HG03457 (cell line): ENCODE data around the gene NR2C1.
"Not testable (repeated sequence)": the region's sequence is repeated elsewhere in the genome, so short reads cannot be mapped to it uniquely, and the experiment has no call there.

Experiments used
- ATAC-seq: cut with Tn5 transposase; IDR thresholded peaks from one replicate; pipeline ENCODE4 v1.9.1; 2021; ENCODE audit warnings: moderate number of reproducible peaks; ENCODE audit not compliant: unreplicated experiment

NR2C1 gene

DNA sequence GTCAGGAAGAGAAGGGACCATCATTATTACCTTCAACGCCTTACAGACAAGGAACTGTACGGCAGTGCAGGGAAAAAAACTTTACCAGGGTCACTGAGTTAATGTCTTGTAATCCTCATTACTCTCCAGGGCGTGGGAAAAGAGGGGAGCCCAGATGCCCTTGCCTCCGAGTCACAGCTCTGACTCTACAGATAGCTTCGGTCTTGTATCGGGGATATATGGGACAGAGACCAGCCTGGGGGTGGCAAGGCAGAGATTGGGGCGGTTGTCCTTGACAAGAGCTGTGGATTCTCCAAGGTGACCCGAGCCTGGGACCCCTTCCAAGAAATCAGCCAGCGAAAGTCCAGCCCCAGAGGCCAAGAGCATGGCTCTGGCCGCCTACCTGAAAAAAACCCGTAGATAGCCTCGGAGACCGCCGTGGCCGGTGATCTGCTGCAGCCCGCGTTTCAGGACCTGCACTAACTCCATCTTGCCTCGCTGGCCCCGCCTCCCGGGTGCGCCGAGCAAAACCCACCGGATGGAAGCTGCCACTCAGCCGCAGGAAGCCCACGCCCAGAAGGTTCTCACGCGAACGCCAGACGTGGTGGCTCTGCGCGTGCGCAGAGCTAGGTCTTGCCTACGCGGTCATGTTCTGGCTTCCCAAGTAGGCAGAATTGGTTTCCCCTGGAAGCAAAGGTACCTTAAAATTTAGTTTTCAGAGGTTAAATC lies 70.1 kb downstream of the NR2C1 start, which contains the start of gene NDUFA12:
NDUFA12 (minus strand) TSS at position 485 of the 708 bp plus-strand sequence; CDS start at position 468, 17 bp downstream.
- peak; percentile 96 for ATAC-seq

- no peak for ATAC-seq
These were observed 70.7 kb downstream of the NR2C1 start for GRCh38 chr12:95002754-95003153.

- ATAC-seq = no peak
These were observed 75.1 kb downstream of the NR2C1 start for GRCh38 chr12:94998326-94998725.

DNA sequence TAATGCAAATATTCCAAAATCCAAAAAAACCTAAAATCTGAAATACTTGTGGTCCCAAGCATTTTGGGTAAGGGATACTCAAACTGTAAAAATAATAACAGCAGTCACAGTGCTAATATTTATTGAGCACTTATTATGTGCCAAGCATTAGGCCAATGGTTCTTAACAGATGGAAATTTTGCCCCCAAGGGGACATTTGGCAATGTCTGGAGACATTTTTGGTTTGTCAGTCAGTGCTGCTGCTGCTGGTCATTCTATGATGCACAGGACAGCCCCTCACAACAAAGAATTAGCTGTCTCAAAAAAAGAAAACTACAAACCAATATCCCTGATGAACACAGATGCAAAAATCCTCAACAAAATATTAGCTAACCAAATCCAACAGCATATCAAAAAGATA lies 75.7 kb downstream of the NR2C1 start:
- ATAC-seq = no peak

DNA sequence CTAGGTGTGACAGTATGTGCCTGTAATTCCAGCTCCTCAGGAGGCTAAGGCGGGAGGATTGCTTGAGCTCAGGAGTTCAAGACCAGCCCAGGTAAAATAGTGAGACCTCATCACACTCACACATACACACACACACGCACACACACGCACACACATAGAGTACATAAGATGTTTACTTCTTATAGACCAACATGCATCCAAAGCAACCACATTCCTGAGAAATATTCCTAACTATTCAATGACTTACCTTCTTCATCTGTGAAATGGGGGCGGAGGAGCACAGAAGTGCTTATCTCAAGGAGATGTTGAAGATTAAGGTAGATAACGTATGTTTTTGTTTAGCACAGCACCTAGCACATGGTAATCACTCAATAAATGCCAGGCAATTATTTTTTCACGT lies 76.4 kb downstream of the NR2C1 start:
- ATAC-seq = no peak

DNA sequence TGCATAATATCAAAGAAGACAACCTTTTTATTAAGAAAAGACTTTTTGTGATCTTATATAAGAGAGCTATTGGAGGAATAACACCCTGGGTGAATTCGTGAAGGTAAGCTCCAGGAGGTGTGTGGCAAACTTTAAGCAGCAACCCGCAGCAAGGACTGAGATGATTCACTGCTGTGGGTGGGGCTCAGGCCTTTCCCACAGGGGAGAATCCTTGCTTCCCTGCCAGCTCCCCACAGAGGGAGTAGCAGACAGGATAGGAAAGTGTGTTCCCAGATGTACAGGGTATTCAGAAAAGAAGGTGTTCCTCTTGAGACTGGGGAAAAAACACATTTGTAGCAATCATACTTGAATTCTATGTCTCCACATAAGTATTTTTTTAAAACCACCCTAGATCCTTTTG lies 79.1 kb downstream of the NR2C1 start:
- ATAC-seq = no peak

- ATAC-seq = not testable (repeated sequence)
These were observed 79.6 kb downstream of the NR2C1 start for GRCh38 chr12:94993855-94994254.

DNA sequence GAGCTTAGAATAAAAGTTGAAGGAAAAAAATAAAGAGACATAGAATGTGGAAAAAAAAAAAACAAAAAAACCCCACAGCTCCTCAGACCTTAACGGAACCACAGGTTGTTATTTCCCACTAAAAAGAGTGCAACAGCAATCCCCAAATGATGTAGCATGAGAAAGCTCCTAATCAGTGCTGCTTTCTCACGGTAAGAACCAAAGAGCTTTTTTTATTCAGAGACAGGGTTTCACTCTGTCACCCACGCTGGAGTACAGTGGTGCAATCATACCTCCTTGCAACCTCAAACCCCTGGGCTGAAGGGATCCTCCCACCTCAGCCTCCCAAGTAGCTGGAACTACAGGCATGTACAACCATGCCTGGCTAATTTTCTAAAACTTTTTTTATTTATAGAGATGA lies 83.2 kb downstream of the NR2C1 start:
- ATAC-seq = no peak

GRCh38 chr12:94988471-94988870 lies 84.9 kb downstream of the NR2C1 start:
- ATAC-seq = no peak

DNA sequence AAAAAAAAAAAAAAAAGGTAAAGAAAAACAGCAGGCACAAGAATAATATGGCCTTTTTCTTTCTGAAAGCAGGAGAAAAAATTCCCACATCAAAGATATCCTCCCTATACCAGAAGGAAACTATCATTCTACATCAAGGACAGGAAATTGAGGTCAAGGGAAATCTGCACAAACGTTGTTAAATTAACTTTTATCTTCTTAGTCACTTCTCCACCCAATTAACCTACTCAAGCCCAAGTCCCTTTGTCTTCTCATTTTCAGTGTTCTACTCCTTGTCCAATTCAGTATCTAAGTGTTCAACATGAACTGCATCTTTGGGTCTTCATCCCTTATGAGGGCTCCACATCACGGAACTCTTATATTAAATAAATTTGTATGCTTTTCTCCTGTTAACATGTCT lies 85.6 kb downstream of the NR2C1 start:
- no peak for ATAC-seq

GRCh38 chr12:94987076-94987669 lies 86.2 kb downstream of the NR2C1 start:
- no peak for ATAC-seq

- ATAC-seq = not testable (repeated sequence)
These were observed 88.3 kb downstream of the NR2C1 start for GRCh38 chr12:94985099-94985498.

GRCh38 chr12:94983321-94983720 lies 90.1 kb downstream of the NR2C1 start:
- ATAC-seq = no peak

- ATAC-seq = no peak
These were observed 91.0 kb downstream of the NR2C1 start for GRCh38 chr12:94982456-94982855.

DNA sequence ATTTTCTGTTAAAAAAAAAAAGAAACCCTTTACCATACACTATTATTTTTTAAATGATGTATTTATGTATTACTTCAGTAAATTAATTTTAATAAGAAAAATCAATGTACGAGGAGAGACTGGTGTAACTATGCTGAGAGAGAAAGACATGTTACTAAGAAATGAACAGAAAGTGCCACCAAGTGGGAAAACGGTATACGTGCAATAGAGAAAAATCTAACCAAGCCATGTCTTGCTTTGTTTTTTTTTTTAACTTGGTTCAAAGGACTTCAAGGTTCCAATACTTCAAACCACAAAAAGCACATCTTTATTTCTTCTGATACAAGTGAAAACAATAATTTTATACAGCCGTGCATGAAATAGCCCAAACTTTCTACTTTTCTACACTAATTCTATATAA lies 92.8 kb downstream of the NR2C1 start:
- ATAC-seq = no peak

DNA sequence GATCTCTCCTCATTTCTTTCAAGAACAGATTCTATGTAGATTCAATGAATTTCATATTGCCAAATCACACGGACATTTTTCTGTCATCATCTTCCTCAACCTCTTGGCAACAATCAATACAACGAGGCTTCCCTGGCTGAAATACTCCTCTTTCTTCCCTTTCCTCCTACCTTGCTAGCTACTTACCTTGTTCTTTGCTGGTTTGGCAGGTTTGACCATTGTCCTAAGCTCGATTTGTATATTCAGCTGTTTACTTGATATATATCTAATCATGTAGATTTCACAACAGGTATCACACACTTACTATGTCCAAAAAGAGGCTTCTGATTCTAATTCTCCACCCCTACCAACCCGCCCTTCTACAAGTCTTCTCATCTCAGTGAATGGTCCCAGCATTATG lies 93.5 kb downstream of the NR2C1 start:
- ATAC-seq = no peak

GRCh38 chr12:94977766-94978468 lies 95.5 kb downstream of the NR2C1 start:
- ATAC-seq = no peak

GRCh38 chr12:94973221-94973620 lies 100.2 kb downstream of the NR2C1 start:
- ATAC-seq = no peak

DNA sequence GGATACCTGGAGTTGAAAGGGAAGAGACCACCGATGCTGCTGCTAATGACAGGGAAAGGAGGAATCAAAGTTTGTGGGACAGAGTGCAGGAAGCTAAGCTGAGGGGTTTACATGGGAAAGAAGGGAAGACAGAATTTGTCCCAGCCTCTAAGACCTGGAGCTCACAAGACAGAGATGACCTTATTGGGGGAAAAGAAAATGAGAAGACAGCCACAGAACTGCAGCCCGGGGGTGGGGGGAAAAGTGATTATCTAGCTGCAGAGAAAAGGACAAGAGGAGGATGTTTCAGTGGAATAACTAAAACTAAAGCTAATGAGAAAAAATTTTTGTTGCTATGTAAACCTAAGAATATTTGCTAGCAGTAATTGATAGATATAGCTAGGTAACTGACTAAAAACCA lies 100.6 kb downstream of the NR2C1 start:
- no peak for ATAC-seq

- ATAC-seq = no peak
These were observed 101.5 kb downstream of the NR2C1 start for GRCh38 chr12:94971923-94972322.

DNA sequence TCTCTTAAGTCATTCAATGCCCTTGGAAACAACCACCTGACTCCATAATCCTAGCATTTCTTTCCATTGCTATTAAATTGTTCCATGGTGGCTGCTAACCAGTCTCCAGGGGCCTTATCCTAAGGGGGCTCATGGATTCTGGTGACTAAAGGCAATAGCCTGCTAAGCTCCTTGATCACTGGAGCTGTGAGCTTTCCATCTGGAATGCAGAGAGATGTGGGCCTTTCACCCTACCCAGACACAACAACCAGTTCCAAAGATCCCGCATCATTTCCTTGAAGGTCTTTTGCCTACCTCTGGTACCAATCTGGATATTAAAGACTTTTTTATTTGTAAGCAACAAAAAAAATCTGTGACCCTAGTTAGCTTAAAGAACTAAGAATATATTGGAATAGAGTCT lies 102.9 kb downstream of the NR2C1 start:
- ATAC-seq = no peak
